ENCODE measurements around the gene KCNJ10. TPM values are rescaled to one million over a fixed set of nuclear protein-coding genes. Genes with fewer than 3 reads are reported as not detected.

KCNJ10 gene
- total and polyA plus RNA-seq, 2 of the 13 experiments (the other 11 are each of a cell fraction or from before 2014, with no cell fraction given), result 4.4 to 10.3 TPM

DNA sequence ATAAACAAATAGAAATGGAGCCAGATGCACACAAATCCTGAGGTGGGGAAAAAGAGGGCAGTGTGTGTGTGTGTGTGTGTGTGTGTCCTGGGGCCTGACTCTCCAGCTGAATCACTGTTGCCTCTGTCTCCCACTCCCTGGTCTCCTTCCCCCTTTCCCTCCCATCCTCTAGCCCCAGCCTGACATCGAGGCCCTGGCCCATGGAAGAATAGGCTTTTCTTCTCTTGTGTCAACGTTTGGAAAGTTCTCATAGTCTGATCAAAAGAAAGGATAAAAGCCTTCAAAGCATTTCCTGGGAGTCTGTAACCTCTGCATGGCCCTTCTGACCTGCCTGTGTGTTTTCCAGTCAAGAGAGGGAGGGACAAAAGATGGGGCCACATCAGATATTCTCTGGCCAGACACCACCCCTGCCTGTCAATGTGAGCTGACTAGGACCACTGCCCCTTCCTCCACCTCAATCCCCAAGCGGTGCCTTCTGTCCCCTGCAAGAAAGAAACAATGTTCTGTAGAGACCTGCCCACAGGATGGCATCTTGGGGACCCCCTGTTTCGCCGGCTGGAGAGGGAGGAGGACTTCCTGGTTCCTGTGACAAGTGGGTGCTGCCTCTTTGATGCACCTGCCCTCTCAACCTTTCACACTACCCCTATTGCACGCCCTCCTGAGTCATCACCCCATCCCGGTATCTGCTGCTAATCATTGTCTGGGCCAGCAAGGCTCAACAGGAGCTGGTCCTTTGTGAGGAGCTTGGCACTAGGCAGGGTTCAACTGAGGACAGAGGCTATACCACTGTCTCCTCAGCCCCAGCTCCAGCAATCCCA, 16.2 kb downstream of the KCNJ10 start (continued):
- TF ChIP-seq ZFP90 (CRISPR knock-in tag; IDR thresholded peaks at IDR 0.05; ENCODE audit: borderline replicate concordance) (no peak), ZSCAN29 (CRISPR knock-in tag; conservative IDR thresholded peaks at IDR 0.05) (no peak), TOPORS (CRISPR knock-in tag; IDR thresholded peaks at IDR 0.05) (no peak), ZNF547 (CRISPR knock-in tag; IDR thresholded peaks at IDR 0.05) (no peak), GTF3A (CRISPR knock-in tag; conservative IDR thresholded peaks at IDR 0.05) (no peak), ZFP36L1 (CRISPR knock-in tag; IDR thresholded peaks at IDR 0.05) (no peak), DNMT1 (CRISPR knock-in tag; IDR thresholded peaks at IDR 0.05) (no peak), FOXO4 (CRISPR knock-in tag; conservative IDR thresholded peaks at IDR 0.05) (no peak), ZHX1 (CRISPR knock-in tag; IDR thresholded peaks at IDR 0.05; ENCODE audit: low read depth) (no peak), SAP130 (CRISPR knock-in tag; IDR thresholded peaks at IDR 0.05; ENCODE audit: low read depth) (peak; percentile 73), ZNF260 (CRISPR knock-in tag; IDR thresholded peaks at IDR 0.05; ENCODE audit: borderline replicate concordance, low read depth) (no peak), SCMH1 (CRISPR knock-in tag; IDR thresholded peaks at IDR 0.05; ENCODE audit: borderline replicate concordance) (no peak), ZNF432 (CRISPR knock-in tag; IDR thresholded peaks at IDR 0.05; ENCODE audit: borderline replicate concordance) (no peak), ZNF431 (CRISPR knock-in tag; IDR thresholded peaks at IDR 0.05; ENCODE audit: borderline replicate concordance, low read depth) (no peak), SALL2 (CRISPR knock-in tag; IDR thresholded peaks at IDR 0.05) (no peak), MBD4 (IDR thresholded peaks at IDR 0.05; ENCODE audit: borderline replicate concordance, low read length) (no peak), PAX8 (CRISPR knock-in tag; IDR thresholded peaks at IDR 0.05; ENCODE audit: borderline replicate concordance) (0 out of 2 replicates have a peak, but pooled peaks have one; percentile 34), NFKBIZ (CRISPR knock-in tag; IDR thresholded peaks at IDR 0.05) (no peak), HHEX (CRISPR knock-in tag; IDR thresholded peaks at IDR 0.05) (0 out of 2 replicates have a peak, but pooled peaks have one; percentile 47), ZNF20 (CRISPR knock-in tag; IDR thresholded peaks at IDR 0.05) (no peak), ZNF12 (CRISPR knock-in tag; IDR thresholded peaks at IDR 0.05) (no peak), ZKSCAN8 (CRISPR knock-in tag; IDR thresholded peaks at IDR 0.05; ENCODE audit: borderline replicate concordance) (peak; percentile 14; the same call in 1 of the 2 replicates)
- TF ChIP-seq, protein P1, sequence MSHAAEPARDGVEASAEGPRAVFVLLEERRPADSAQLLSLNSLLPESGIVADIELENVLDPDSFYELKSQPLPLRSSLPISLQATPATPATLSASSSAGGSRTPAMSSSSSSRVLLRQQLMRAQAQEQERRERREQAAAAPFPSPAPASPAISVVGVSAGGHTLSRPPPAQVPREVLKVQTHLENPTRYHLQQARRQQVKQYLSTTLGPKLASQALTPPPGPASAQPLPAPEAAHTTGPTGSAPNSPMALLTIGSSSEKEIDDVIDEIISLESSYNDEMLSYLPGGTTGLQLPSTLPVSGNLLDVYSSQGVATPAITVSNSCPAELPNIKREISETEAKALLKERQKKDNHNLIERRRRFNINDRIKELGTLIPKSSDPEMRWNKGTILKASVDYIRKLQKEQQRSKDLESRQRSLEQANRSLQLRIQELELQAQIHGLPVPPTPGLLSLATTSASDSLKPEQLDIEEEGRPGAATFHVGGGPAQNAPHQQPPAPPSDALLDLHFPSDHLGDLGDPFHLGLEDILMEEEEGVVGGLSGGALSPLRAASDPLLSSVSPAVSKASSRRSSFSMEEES (CRISPR knock-in tag; IDR thresholded peaks at IDR 0.05), result no peak
- TF ChIP-seq, protein P2, sequence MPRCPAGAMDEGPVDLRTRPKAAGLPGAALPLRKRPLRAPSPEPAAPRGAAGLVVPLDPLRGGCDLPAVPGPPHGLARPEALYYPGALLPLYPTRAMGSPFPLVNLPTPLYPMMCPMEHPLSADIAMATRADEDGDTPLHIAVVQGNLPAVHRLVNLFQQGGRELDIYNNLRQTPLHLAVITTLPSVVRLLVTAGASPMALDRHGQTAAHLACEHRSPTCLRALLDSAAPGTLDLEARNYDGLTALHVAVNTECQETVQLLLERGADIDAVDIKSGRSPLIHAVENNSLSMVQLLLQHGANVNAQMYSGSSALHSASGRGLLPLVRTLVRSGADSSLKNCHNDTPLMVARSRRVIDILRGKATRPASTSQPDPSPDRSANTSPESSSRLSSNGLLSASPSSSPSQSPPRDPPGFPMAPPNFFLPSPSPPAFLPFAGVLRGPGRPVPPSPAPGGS (CRISPR knock-in tag; IDR thresholded peaks at IDR 0.05), result no peak

Data from HepG2 (cell line).